SK-N-SH (cell line): ENCODE results near the gene CSTPP1.

ENCODE experiments used
- CTCF ChIP-seq: fragments of 200-600 bp; sonication (generic); IDR thresholded peaks from 2 replicates; pipeline ENCODE4 v1.6.1; 2017; ENCODE audit warnings: antibody characterized with exemption, mild to moderate bottlenecking, moderate library complexity
- EZH2phosphoT487 ChIP-seq: fragments of 200-600 bp; sonication (generic); IDR thresholded peaks from 2 replicates; pipeline ENCODE4 v1.6.1; 2017; ENCODE audit warnings: low read depth, mixed run types, mild to moderate bottlenecking, antibody characterized with exemption, moderate library complexity, borderline replicate concordance
- JUND ChIP-seq: IDR thresholded peaks from 2 replicates; pipeline ENCODE4 v1.4.0; 2012
- REST ChIP-seq: IDR thresholded peaks from 2 replicates; pipeline ENCODE4 v1.6.1; 2012; ENCODE audit warnings: mild to moderate bottlenecking, low read depth, low read length, moderate library complexity
- SMC3 ChIP-seq: IDR thresholded peaks from 2 replicates; pipeline ENCODE4 v1.6.1; 2012; ENCODE audit warnings: low read depth, low read length, improper control_type of control experiment
- USF1 ChIP-seq: IDR thresholded peaks from 2 replicates; pipeline ENCODE4 v1.4.0; 2012; ENCODE audit warnings: low read depth, borderline replicate concordance

GRCh38 chr11:47083913-47084312 is 147.4 kb downstream of the CSTPP1 start:
- no peak for TF ChIP-seq CTCF
- TF ChIP-seq REST, result no peak
- TF ChIP-seq SMC3, result no peak
- no peak for TF ChIP-seq EZH2phosphoT487
- no peak for TF ChIP-seq JUND
- TF ChIP-seq USF1, result no peak
